ENCODE results near the gene DPP3.
A peak's percentile ranks its signal among the peaks of the same experiment; 100 is the strongest.
"Not testable (repeated sequence)": the region's sequence is repeated elsewhere in the genome, so short reads cannot be mapped to it uniquely, and the experiment has no call there.

DPP3 gene

GRCh38 chr11:66464116-66464515 lies 16.1 kb upstream of the DPP3 start:
- H3K4me3 ChIP-seq (ENCODE audit: low read depth, low read length), result not testable (repeated sequence)

- H3K4me3 ChIP-seq (ENCODE audit: low read depth, low read length), result no peak overlapping the region
Observed at GRCh38 chr11:66464916-66465315, 15.3 kb upstream of the DPP3 start.

- peak overlapping the region; percentile 58 for H3K4me3 ChIP-seq (ENCODE audit: low read depth, low read length)
Observed at GRCh38 chr11:66465373-66466224, 14.6 kb upstream of the DPP3 start.

GRCh38 chr11:66466225-66467033 lies 13.8 kb upstream of the DPP3 start, which contains the start of gene PELI3:
Gene PELI3 (plus strand): TSS chr11:66466905. CDS start chr11:66468129, 1,224 bp downstream.
- H3K4me3 ChIP-seq (ENCODE audit: low read depth, low read length), result peak within 1 kb of the TSS; percentile 58

- peak overlapping the region; percentile 58 for H3K4me3 ChIP-seq (ENCODE audit: low read depth, low read length)
Observed at GRCh38 chr11:66467034-66467659, 13.1 kb upstream of the DPP3 start.

- peak overlapping the region; percentile 58 for H3K4me3 ChIP-seq (ENCODE audit: low read depth, low read length)
Observed at GRCh38 chr11:66467756-66468155, 12.5 kb upstream of the DPP3 start.

- no peak overlapping the region for H3K4me3 ChIP-seq (ENCODE audit: low read depth, low read length)
Observed at GRCh38 chr11:66468691-66469090, 11.5 kb upstream of the DPP3 start.

- H3K4me3 ChIP-seq (ENCODE audit: low read depth, low read length), result no peak overlapping the region
Observed at GRCh38 chr11:66469441-66469840, 10.8 kb upstream of the DPP3 start.

GRCh38 chr11:66470015-66470414 lies 10.2 kb upstream of the DPP3 start:
- no peak overlapping the region for H3K4me3 ChIP-seq (ENCODE audit: low read depth, low read length)

- no peak overlapping the region for H3K4me3 ChIP-seq (ENCODE audit: low read depth, low read length)
Observed at GRCh38 chr11:66471142-66471541, 9.1 kb upstream of the DPP3 start.

- no peak overlapping the region for H3K4me3 ChIP-seq (ENCODE audit: low read depth, low read length)
Observed at GRCh38 chr11:66472054-66472453, 8.2 kb upstream of the DPP3 start.

GRCh38 chr11:66473167-66473566 lies 7.1 kb upstream of the DPP3 start:
- no peak overlapping the region for H3K4me3 ChIP-seq (ENCODE audit: low read depth, low read length)

- H3K4me3 ChIP-seq (ENCODE audit: low read depth, low read length), result no peak overlapping the region
Observed at GRCh38 chr11:66473608-66474515, 6.4 kb upstream of the DPP3 start.

- H3K4me3 ChIP-seq (ENCODE audit: low read depth, low read length), result no peak overlapping the region
Observed at GRCh38 chr11:66475349-66476172, 4.7 kb upstream of the DPP3 start.

GRCh38 chr11:66476173-66476840 lies 3.9 kb upstream of the DPP3 start:
- no peak overlapping the region for H3K4me3 ChIP-seq (ENCODE audit: low read depth, low read length)

GRCh38 chr11:66476841-66477251 lies 3.4 kb upstream of the DPP3 start:
- no peak overlapping the region for H3K4me3 ChIP-seq (ENCODE audit: low read depth, low read length)

GRCh38 chr11:66477263-66478201 lies 2.7 kb upstream of the DPP3 start:
- no peak overlapping the region for H3K4me3 ChIP-seq (ENCODE audit: low read depth, low read length)
